Hematopoietic multipotent progenitor cell treated with erythropoietin and hydrocortisone succinate and interleukin-3 and kit ligand, for 15 days (in vitro differentiated cells): ENCODE measurements around the gene RAP1B.
"Not testable (repeated sequence)": the region's sequence is repeated elsewhere in the genome, so short reads cannot be mapped to it uniquely, and the experiment has no call there.

Source experiments
- DNase-seq: peaks from one replicate; pipeline ENCODE4 v3.0.0-alpha.2; 2015; ENCODE audit warnings: low spot score

RAP1B gene

GRCh38 chr12:68636268-68636667 is 25.6 kb downstream of the RAP1B start:
- DNase-seq = no peak

GRCh38 chr12:68637439-68637838 is 26.7 kb downstream of the RAP1B start:
- not testable (repeated sequence) for DNase-seq

- no peak for DNase-seq
Measured at GRCh38 chr12:68638171-68638570, 27.5 kb downstream of the RAP1B start.

- no peak for DNase-seq
Measured at GRCh38 chr12:68638721-68639395, 28.2 kb downstream of the RAP1B start.

GRCh38 chr12:68639396-68639767 is 28.7 kb downstream of the RAP1B start:
- DNase-seq = no peak

GRCh38 chr12:68641138-68641537 is 30.4 kb downstream of the RAP1B start:
- DNase-seq = no peak

- DNase-seq = no peak
Measured at GRCh38 chr12:68646484-68646883, 35.8 kb downstream of the RAP1B start.

GRCh38 chr12:68647507-68647906 is 36.8 kb downstream of the RAP1B start:
- DNase-seq = no peak

- DNase-seq = no peak
Measured at GRCh38 chr12:68648179-68648578, 37.5 kb downstream of the RAP1B start.

- DNase-seq = no peak
Measured at GRCh38 chr12:68665016-68665569, 54.4 kb downstream of the RAP1B start.

- DNase-seq = no peak
Measured at GRCh38 chr12:68667291-68667690, 56.6 kb downstream of the RAP1B start.

GRCh38 chr12:68667896-68668295 is 57.2 kb downstream of the RAP1B start:
- no peak for DNase-seq

- DNase-seq = no peak
Measured at GRCh38 chr12:68671179-68671578, 60.5 kb downstream of the RAP1B start.

GRCh38 chr12:68673788-68674187 is 63.1 kb downstream of the RAP1B start:
- DNase-seq = no peak

GRCh38 chr12:68674376-68674775 is 63.7 kb downstream of the RAP1B start:
- no peak for DNase-seq

- DNase-seq = no peak
Measured at GRCh38 chr12:68675101-68675842, 64.6 kb downstream of the RAP1B start.

GRCh38 chr12:68676854-68677253 is 66.2 kb downstream of the RAP1B start:
- not testable (repeated sequence) for DNase-seq

GRCh38 chr12:68686262-68686594 is 75.5 kb downstream of the RAP1B start:
- DNase-seq = peak; percentile 7

GRCh38 chr12:68686595-68687521 is 76.2 kb downstream of the RAP1B start, which contains the start of gene NUP107:
NUP107 (plus strand) TSS chr12:68686978; CDS start chr12:68687066, 88 bp downstream.
- peak; percentile 98 for DNase-seq

- DNase-seq = no peak
Measured at GRCh38 chr12:68695454-68695853, 84.8 kb downstream of the RAP1B start.

- DNase-seq = no peak
Measured at GRCh38 chr12:68699486-68699885, 88.8 kb downstream of the RAP1B start.
